SK-N-MC (cell line): Measurements from ENCODE around the gene SLAIN2.
"Not testable (repeated sequence)": the region's sequence is repeated elsewhere in the genome, so short reads cannot be mapped to it uniquely, and the experiment has no call there.

Experiments used
- DNase-seq: peaks from one replicate; pipeline ENCODE4 v3.0.0-alpha.2; 2011; ENCODE audit warnings: low read depth, low spot score
- H3K27ac ChIP-seq: fragments of 200-600 bp; sonication (generic); 2 replicates; pipeline ENCODE4 v1.5.1; 2016; ENCODE audit warnings: mixed run types
- H3K36me3 ChIP-seq: fragments of 200-600 bp; sonication (generic); 2 replicates; pipeline ENCODE4 v1.6.1; 2017; ENCODE audit warnings: antibody characterized with exemption, low read length, mixed read lengths; ENCODE audit not compliant: insufficient read depth
- H3K4me3 ChIP-seq: fragments of 200-600 bp; sonication (generic); 2 replicates; pipeline ENCODE4 v1.5.1; 2016
- H3K9ac ChIP-seq: fragments of 200-600 bp; sonication (generic); 2 replicates; pipeline ENCODE4 v1.8.0; 2017; ENCODE audit warnings: mixed run types, mixed read lengths; ENCODE audit not compliant: insufficient read length
- H3K9me3 ChIP-seq: fragments of 200-600 bp; sonication (generic); 2 replicates; pipeline ENCODE4 v1.6.1; 2017; ENCODE audit warnings: low read depth, mild to moderate bottlenecking, antibody characterized with exemption, low read length, moderate library complexity, mixed read lengths
- EZH2 ChIP-seq: fragments of 200-600 bp; sonication (generic); IDR thresholded peaks from one replicate; pipeline ENCODE4 v1.6.1; 2017; ENCODE audit warnings: antibody characterized with exemption
- FOXP2 ChIP-seq: optimal IDR thresholded peaks from 2 replicates; pipeline ENCODE3; 2011; ENCODE audit warnings: mild to moderate bottlenecking, moderate library complexity; ENCODE audit not compliant: insufficient read depth; ENCODE audit errors: extremely low read length, control extremely low read depth
- POLR2AphosphoS5 ChIP-seq: IDR thresholded peaks from 2 replicates; pipeline ENCODE4 v1.6.1; 2012; ENCODE audit warnings: mild to moderate bottlenecking, low read depth, low read length, borderline replicate concordance

Gene SLAIN2

DNA sequence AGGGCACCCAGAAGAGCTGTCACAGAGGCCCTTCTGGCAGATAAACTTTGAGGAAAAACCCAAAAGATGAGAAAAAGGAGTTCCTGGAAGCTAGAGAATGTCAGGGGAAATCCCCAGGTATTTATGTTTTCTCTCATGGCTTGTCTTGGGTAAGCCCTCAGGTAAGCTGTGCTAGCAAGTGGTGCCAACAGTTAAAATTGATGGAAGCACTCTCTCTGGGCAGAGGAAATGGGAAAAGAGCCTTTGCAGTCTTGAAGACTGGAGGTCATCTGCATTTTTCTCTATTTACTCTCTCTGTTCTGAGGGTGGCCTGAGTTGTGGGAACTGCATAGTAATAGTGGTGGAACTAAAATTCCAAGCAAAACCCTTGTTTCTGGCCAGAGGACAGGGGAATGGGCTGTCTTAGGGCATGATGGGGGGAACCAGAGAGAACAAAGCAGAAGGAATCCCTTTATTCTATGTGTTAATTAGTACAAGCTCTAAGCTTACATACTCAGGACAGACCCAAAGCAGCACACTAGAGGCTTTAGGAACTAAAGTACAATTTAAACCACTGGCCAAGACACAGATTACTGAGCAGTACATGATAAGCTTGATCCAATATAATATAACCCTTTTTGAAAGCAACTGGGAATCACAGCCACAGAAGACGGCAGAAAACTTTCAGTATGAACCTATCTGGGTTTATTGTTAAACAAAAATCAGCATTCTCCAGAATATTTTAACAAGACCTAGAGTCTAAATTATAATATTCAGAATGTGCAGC is 88.6 kb downstream of the SLAIN2 start:
- Histone ChIP-seq H3K27ac (no peak overlapping the region), H3K36me3 (no peaks in the 10 kb centered on the region), H3K4me3 (no peak overlapping the region), H3K9me3 (no peaks in the 10 kb centered on the region), H3K9ac (no peak overlapping the region)
- no peak for TF ChIP-seq EZH2
- no peak for TF ChIP-seq POLR2AphosphoS5
- TF ChIP-seq FOXP2 = no peak
- DNase-seq = no peak

DNA sequence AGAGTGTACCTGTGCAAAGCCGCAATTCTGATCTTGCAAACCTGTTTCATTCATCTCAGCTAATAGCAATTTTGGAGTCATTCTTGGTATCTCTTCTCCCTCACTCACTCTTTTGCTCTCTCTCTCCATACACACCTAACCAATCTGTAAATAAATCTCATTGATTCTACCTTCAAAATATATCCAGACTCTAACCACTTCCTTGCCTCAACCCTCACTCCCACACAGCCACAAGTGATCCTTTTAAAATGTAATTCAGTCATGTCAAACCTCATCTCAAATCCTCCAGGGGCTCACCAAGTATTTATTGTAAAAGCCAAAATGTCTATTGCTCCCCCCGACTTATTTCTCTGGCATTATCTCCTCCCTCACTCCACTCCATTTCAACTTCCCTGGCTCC is 90.1 kb downstream of the SLAIN2 start:
- Histone ChIP-seq H3K36me3 (no peaks in the 10 kb centered on the region), H3K9me3 (no peaks in the 10 kb centered on the region), H3K4me3 (no peak overlapping the region), H3K27ac (no peak overlapping the region), H3K9ac (no peak overlapping the region)
- DNase-seq = no peak
- TF ChIP-seq POLR2AphosphoS5 (no peak), FOXP2 (no peak), EZH2 (no peak)

DNA sequence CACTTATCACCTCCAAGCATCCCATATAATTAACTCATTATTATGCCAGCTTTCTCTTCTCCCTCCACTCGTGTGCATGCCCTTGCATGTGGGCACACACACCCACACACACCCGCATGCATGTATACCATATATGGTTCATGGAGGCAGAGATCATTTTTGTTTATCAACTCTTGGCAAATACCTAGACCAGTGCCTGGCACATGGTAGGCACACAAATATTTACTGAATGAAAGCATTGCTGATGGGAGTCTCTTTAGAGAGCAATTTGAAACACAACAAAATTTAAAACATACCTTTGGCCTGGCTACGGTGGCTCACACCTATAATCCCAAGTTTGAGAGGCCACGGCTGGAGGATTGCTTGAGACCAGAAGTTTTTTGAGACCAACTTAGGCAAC is 90.7 kb downstream of the SLAIN2 start:
- TF ChIP-seq POLR2AphosphoS5 = no peak
- no peak for TF ChIP-seq FOXP2
- no peak for TF ChIP-seq EZH2
- no peaks in the 10 kb centered on the region for H3K9me3 ChIP-seq
- no peak overlapping the region for H3K27ac ChIP-seq
- DNase-seq = no peak
- H3K36me3 ChIP-seq = no peaks in the 10 kb centered on the region
- H3K4me3 ChIP-seq = no peak overlapping the region
- no peak overlapping the region for H3K9ac ChIP-seq

DNA sequence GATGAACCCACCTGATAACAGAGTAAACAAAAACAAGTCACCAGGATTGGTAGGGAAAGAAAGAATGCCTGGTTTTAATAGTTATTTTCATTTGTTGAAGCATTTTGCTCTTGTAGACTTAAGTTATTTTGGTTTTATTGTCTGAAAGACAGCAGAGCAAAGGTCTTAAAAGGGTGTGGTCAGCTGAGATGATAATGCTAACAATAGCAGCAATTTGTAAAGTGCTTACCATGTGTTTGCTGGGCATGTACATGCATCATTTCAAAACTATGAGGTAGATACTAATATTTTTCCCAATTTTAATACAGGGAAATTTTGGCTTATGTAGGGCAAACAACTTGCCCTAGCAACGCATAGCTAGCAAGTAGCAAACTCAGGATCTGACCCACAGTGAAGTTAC is 95.0 kb downstream of the SLAIN2 start:
- no peaks in the 10 kb centered on the region for H3K36me3 ChIP-seq
- H3K4me3 ChIP-seq = no peak overlapping the region
- no peak overlapping the region for H3K27ac ChIP-seq
- no peak for TF ChIP-seq POLR2AphosphoS5
- TF ChIP-seq FOXP2 = no peak
- no peak for TF ChIP-seq EZH2
- no peak for DNase-seq
- no peak overlapping the region for H3K9ac ChIP-seq
- H3K9me3 ChIP-seq = no peaks in the 10 kb centered on the region

DNA sequence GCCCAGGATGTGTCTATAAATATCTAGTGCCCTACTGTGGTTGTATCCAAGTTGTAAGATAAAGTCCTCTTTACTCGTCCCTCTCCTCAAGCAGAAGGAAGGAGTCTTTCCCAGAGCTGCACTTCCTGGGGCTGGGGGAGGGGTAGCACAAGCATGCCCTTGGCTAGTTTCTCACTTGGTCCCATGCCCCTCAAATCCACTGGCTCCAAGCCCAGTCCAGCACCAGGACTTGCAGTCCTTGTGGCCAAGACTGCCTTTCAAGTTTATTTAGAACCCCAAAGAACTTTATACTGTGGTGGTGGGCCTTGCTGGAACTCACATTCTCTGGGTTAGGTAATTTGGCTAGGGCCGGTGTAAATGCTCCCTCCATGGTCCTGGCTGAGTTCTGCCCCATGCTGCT is 98.7 kb downstream of the SLAIN2 start:
- Histone ChIP-seq H3K27ac (no peak overlapping the region), H3K9me3 (no peaks in the 10 kb centered on the region), H3K36me3 (no peaks in the 10 kb centered on the region), H3K4me3 (no peak overlapping the region), H3K9ac (no peak overlapping the region)
- TF ChIP-seq FOXP2 (no peak), POLR2AphosphoS5 (no peak), EZH2 (no peak)
- no peak for DNase-seq

DNA sequence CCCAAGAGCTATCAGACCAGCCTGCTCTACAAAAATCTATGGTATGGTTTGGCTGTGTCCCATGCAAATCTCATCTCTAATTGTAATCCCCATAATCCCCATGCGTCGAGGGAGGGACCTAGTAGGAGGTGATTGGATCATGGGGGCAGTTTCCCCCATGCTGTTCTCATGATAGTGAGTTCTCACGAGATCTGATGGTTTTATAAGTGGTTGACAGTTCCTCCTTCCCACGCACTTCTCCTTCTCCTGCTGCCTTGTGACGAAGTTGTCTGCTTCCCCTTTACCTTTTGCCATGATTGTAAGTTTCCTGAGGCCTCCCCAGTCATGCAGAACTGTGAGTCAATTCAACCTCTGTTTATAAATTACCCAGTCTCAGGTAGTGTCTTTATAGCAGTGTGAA is 99.6 kb downstream of the SLAIN2 start:
- H3K4me3 ChIP-seq, H3K9ac ChIP-seq, H3K9me3 ChIP-seq, H3K27ac ChIP-seq, H3K36me3 ChIP-seq, DNase-seq: not testable (repeated sequence)

DNA sequence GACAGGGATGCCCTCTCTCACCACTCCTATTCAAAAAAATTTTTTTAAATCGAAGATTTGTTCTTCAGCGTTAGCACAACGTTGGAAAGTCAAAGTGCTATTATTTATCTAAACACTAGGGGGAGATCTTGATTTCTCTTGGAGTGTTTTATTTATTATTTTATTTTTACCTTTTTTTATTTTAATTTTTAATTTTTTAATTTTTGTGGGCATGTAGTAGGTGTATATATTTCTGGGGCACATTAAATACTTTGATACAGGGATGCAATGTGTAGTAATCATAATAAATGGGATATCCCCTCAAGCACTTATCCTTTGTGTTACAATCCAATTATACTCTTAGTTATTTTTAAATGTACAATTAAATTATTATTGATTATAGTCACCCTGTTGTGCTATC is 104.4 kb downstream of the SLAIN2 start:
- DNase-seq = no peak

DNA sequence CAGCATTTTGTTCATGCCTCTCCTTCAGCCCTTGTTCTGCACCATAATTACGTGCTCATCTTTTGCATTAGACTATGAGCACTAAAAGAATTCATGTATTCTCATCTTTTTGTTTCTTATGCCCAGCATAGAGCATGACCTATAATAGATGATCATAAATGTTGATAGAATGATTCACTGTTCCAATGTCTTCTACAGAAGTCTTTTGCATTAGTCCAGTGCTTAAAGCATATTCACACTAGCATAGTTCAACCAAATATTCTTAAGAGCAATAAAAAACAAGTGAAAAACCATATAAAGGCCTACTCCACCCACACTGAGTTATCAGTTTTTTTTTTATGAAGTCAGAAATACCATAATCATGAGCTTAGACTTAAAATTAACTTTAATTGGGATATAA is 105.3 kb downstream of the SLAIN2 start:
- H3K4me3 ChIP-seq = no peak overlapping the region
- no peak overlapping the region for H3K27ac ChIP-seq
- no peak for TF ChIP-seq POLR2AphosphoS5
- TF ChIP-seq EZH2 = no peak
- no peak for TF ChIP-seq FOXP2
- no peak for DNase-seq
- no peak overlapping the region for H3K9ac ChIP-seq
- no peaks in the 10 kb centered on the region for H3K36me3 ChIP-seq
- H3K9me3 ChIP-seq = no peaks in the 10 kb centered on the region

More for the DNA sequence above, 104.4 kb downstream of the SLAIN2 start:
- Histone ChIP-seq H3K9me3 (no peaks in the 10 kb centered on the region), H3K4me3 (no peak overlapping the region), H3K36me3 (no peaks in the 10 kb centered on the region), H3K9ac (no peak overlapping the region), H3K27ac (no peak overlapping the region)
- TF ChIP-seq EZH2 (no peak), FOXP2 (no peak), POLR2AphosphoS5 (no peak)

DNA sequence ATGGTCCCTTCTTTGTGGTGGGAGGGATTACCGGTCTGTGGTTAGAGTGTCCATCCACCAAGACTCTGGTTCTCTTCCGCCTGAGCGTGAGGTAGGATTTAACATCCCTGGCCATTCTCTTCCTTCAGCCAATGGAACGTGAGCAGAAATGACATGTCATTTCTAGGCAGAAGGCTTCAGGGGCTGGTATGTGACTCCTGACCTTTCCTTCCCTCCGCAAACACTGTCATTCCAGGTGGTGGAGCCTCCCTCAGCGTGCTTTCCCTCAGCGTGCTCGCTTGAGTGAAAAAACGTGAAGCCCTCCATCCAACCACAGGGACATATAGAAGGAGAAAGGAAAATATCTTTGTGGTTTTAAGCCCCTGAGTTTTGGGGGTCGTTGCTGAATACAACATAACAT is 107.8 kb downstream of the SLAIN2 start:
- Histone ChIP-seq H3K9ac (no peak overlapping the region), H3K36me3 (no peaks in the 10 kb centered on the region), H3K27ac (no peak overlapping the region), H3K9me3 (no peaks in the 10 kb centered on the region), H3K4me3 (no peak overlapping the region)
- DNase-seq = no peak
- TF ChIP-seq EZH2 = no peak
- TF ChIP-seq POLR2AphosphoS5 = no peak
- no peak for TF ChIP-seq FOXP2
